GM18909 (cell line): ENCODE results near the gene ERBB3.
A peak's percentile ranks its signal among the peaks of the same experiment; 100 is the strongest.
"Not testable (repeated sequence)": the region's sequence is repeated elsewhere in the genome, so short reads cannot be mapped to it uniquely, and the experiment has no call there.

ENCODE experiments used
- ATAC-seq: cut with Tn5 transposase; IDR thresholded peaks from one replicate; pipeline ENCODE4 v1.9.1; 2021; ENCODE audit warnings: mild to moderate bottlenecking; ENCODE audit not compliant: unreplicated experiment, poor library complexity

Gene ERBB3

DNA sequence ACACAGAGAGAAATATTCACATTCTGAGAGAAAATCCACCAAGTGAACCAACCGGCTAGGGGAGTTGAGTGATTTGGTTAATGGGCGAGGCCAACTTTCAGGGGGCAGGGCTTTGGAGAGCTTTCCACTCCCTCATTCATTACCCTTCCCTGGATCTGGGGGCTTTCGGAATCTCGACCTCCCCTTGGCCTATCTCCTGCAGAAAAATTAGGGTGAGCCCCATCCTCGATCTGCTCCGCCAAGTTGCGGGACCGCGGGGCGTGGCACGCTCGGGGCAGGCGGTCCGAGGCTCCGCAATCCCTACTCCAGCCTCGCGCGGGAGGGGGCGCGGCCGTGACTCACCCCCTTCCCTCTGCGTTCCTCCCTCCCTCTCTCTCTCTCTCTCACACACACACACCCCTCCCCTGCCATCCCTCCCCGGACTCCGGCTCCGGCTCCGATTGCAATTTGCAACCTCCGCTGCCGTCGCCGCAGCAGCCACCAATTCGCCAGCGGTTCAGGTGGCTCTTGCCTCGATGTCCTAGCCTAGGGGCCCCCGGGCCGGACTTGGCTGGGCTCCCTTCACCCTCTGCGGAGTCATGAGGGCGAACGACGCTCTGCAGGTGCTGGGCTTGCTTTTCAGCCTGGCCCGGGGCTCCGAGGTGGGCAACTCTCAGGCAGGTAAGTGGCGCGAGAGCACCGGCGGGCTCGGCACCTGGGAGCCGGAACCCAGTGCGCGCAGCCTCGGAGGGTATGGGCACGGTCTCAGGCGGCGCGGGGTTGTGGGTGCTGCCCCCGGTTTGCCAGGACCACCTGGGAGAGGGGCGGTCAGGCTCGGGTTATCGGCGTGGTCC is at the start of gene ERBB3:
Gene ERBB3 (plus strand): TSS at position 443 of the 833 bp plus-strand sequence. CDS start 136 bp downstream, at position 579.
- ATAC-seq: peak; percentile 30

DNA sequence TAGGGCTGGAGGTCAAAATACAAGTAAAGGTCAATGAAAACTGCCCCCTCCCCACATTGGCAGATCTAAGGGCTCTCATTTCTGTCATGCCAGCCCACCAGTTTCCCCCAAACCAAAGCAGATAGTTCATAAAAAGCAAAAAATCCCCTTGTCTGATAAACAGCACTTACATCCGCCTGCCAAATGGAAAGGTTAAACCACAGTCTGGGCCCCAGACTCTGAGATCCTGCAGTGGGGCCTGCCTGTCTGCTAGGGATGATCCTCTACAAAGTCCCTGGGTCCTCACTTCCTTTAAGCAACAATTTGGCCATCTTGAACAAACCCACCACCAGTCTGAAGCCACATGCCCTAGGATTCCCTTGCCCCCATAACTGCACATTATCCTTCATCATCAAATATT is 48.0 kb upstream of the ERBB3 start:
- no peak for ATAC-seq

DNA sequence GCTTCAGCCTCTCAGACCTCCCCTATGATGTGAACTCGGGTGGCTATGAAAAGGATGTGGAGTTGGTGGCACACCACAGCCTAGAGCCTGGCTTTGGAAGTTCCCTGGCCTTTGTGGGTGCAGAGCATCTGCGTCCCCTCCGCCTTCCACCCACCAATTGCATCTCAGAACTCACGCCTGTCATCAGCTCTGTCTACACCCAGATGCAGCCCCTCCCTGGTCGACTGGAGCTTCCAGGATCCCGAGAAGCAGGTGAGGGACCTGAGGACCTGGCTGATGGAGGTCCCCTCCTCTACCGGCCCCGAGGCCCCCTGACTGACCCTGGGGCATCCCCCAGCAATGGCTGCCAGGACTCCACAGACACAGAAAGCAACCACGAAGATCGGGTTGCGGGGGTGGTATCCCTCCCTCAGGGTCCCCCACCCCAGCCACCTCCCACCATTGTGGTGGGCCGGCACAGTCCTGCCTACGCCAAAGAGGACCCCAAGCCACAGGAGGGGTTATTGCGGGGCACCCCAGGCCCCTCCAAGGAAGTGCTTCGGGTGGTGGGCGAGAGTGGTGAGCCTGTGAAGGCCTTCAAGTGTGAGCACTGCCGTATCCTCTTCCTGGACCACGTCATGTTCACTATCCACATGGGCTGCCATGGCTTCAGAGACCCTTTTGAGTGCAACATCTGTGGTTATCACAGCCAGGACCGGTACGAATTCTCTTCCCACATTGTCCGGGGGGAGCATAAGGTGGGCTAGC is 45.2 kb upstream of the ERBB3 start:
- no peak for ATAC-seq

DNA sequence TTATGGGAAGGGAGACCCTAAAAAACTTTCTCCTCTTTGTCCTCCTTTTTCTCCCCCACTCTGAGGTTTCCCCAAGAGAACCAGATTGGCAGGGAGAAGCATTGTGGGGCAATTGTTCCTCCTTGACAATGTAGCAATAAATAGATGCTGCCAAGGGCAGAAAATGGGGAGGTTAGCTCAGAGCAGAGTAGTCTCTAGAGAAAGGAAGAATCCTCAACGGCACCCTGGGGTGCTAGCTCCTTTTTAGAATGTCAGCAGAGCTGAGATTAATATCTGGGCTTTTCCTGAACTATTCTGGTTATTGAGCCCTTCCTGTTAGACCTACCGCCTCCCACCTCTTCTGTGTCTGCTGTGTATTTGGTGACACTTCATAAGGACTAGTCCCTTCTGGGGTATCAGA is 42.8 kb upstream of the ERBB3 start:
- no peak for ATAC-seq

DNA sequence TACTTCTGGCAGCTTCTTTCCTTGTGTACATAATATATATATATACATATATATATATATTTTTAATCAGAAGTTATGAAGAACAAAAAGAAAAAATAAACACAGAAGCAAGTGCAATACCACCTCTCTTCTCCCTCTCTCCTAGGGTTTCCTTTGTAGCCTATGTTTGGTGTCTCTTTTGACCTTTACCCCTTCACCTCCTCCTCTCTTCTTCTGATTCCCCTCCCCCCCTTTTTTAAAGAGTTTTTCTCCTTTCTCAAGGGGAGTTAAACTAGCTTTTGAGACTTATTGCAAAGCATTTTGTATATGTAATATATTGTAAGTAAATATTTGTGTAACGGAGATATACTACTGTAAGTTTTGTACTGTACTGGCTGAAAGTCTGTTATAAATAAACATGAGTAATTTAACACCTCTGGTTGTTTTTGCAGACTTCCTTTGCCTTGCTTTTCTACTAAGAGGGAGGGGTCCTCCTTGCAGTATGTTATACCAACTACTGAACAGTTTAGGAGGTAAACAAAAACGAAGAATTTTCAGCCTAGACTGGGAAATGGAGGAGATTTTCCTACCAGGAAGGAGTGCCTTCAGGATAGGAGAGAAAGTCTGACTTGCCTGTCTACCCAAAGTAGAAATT is 41.8 kb upstream of the ERBB3 start:
- no peak for ATAC-seq

DNA sequence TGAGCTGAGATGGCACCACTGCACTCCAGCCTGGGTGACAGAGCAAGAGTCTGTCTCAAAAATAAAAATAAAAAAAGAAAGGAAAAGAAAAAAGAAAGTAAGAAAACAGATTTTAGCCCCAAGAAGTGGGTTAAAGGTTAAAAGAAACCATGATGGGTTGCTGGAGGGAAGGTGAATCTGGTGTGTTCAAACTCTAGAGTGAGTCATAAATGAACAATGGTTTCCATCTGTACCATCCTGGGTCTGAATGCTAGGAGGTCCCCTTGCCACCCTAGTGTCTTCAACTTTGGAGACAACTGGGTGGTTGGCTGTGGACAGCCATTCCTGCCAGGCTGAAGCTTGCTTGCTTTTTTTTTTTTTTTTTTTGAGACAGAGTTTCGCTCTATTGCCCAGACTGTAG is 39.8 kb upstream of the ERBB3 start:
- ATAC-seq: no peak

DNA sequence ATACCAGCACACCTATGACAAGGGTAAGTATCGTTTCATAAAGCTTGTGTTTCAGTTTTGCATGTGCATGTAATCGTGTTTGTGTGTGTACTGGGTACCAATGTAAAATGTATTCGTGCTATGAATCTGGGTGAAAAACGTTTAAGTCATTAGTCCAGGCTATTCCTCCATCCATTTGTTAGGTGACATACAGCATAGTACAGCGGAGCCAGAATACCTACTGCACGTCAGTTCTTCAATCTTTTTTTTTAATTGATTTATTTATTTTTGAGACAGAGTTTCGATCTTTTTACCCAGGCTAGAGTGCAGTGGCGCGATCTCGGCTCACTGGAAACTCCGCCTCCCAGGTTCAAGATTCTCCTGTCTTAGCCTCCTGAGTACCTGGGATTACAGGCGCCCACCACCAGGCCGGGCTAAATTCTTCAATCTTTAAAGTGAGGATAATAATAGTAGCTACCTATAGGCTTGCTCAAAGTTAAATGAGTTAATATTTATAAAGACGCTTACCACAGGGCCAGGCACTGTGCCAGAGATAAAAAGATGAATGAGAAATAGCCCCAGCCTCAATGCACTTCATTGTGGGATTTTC is 38.9 kb upstream of the ERBB3 start:
- no peak for ATAC-seq

DNA sequence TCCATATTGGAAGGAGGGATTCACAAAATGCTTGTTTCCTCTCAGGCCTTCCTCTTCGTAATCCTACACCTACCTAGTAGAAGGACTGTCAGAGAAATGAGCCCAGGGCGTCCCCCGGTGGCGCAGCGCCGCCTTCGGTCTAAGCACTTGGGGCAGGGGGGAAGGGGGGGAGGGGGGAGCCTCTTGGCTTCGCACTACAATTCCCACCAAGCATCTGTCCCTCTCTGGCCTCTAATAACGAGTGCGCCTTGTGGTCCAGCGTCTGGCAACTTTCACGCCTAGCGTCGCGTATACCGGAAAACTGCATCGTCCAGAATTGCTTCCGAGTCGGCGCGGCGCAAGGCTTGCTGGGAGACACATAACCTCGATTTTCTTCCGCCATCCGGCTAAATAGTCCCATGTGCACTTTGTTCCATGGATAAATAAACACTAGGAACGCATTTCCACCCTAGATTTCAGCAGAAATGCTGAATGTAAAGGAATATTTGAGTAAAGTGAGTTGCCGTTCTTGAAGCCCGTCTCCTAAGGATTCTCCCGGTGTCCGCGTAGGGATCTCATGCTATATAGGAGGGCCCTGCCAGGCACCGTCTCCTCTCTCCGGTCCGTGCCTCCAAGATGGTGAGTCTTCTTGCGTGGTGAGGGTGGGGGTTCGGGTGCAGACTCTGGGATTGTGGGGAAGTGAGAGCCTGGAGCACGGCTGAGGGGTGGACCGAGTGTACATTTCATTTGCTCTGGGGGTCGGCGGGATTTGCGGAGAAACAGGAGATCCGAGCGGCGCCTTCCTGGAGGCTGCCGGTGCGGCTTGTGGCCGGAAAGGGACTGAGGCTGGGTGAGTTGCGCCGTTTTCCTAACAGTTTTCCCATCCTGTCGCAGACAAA is 38.2 kb upstream of the ERBB3 start, which contains the start of gene RPS26:
Gene RPS26 (plus strand): TSS at position 367 of the 878 bp plus-strand sequence. CDS start 249 bp downstream, at position 616.
- ATAC-seq: peak; percentile 94

DNA sequence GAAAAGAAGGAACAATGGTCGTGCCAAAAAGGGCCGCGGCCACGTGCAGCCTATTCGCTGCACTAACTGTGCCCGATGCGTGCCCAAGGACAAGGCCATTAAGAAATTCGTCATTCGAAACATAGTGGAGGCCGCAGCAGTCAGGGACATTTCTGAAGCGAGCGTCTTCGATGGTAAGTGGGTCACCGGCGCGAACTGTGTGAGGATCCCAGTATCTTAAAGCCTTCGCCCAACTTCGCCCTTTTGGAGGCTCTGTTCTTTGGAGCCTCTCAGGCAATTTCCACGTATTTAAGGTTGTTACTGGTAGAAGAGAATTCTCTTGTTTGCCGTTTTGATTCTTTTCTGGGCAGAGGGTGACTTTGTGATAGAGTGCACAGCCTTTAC is 37.5 kb upstream of the ERBB3 start:
- not testable (repeated sequence) for ATAC-seq

DNA sequence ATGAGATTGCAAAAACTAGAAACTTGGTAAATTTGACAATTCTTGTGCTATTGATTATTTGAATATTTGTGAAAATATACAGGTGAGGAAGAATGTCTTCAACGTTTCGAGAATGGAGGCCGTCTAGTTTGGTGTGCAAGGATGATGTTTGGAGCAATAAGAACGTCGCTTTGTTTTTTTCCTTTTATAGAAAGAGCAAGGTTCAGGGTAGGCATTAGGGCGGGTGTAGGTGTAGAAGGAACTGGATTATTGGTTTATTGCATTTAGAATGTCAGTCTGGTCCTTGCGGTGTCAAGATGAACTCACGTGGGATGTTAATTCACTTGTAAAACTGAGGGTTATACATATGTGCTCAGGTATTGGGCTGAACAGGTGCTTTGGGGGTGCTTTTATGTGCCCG is 37.1 kb upstream of the ERBB3 start:
- no peak for ATAC-seq

DNA sequence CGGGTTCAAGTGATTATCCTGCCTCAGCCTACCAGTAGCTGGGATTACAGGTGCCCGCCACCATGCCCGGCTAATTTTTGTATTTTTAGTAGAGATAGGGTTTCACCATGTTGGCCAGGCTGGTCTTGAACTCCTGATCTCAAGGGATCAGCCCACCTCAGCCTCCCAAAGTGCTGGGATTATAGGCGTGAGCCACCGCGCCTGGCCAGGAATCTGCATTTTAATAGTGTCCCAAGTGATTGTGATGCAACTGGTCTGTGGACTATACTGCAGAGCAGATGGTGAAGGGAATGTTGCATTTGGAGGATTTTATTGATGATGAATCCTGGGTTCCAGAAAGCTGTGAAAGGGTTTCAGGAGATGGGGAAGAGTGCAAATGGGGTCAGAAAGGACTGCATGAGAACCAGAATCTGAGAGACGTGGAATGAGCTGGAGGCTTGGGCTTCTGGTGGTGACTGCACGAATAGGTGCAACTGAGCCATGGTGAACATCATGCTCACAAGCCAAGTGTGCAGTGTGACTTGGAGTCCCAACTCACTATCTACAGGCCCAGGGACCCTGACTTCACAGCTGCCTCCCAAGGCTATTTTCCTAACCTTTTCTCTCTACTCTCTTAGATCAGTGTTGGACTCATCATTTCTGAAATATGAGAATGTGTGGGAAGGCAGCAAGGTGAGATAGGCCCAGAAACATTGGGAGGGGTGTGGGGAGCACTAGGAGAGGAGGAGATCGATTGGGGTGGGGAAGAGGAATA is 33.8 kb upstream of the ERBB3 start:
- ATAC-seq: no peak

DNA sequence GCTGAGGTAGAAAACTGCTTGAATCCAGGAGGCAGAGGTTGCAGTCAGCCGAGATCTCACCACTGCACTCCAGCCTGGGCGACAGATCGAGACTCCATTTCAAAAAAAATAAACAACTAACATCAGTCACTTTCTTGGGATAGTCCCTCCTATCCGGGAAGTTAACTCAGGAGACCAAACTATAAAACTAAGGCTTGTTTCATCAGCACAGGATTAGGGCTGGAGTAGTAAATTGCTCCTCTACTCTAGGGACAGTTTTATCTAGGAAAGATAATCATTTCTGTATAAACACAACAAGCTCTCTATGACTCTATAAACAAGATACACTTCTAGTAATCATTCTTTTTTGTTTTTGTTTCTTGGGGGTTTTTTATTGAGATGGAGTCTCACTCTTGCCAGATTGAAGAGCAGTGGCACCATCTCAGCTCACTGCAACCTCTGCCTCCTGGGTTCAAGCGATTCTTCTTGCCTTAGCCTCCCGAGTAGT is 26.5 kb upstream of the ERBB3 start:
- no peak for ATAC-seq

DNA sequence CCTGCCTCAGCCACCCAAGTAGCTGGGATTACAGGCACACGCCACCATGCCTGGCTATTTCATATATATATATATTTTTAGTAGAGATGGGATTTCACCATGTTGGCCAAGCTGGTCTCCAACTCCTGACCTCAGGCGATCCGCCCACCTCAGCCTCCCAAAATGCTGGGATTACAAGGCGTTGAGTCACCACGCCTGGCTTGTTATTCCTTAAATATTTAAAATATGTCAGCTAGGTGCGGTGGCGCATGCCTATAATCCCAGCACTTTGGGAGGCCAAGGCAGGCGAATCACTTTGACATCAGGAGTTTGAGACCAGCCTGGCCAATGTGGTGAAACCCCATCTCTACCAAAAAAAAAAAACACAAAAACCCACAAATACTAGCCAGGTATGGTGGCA is 20.0 kb upstream of the ERBB3 start:
- not testable (repeated sequence) for ATAC-seq

DNA sequence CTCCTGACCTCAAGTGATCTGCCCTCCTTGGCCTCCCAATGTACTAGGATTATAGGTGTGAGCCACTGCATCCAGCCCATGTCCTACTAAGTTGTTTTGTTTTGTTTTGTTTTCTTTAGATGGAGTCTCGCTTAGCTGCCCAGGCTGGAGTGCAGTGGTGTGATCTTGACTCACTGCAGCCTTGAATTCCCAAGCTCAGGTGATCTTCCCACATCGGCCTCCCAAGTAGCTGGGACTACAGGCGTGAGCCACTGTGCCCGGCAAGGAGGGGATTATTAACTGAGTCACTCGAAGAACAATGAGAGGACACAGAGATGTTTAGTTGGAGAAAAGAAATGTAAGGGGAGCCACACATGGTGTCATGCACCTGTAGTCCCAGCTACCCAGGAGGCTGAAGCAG is 18.0 kb upstream of the ERBB3 start:
- no peak for ATAC-seq

DNA sequence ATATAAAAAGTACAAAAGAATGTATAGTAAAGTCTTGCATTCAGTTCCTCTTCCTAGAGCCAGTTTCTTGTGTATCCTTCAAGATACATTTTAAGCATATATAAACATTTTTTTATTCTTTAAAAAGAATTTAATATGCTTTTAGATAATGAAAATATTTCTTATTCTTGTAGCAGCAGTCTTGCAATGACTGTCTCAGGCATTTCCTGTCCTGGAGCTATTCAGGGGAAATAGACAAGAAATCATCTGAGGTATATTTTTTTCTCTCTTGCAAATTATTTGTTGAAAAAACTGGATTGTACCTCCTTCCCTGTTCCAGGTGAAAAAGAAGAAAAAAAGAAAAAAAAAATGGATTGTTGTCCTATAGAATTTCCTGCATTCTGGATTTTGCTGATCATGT is 17.0 kb upstream of the ERBB3 start:
- ATAC-seq: no peak

DNA sequence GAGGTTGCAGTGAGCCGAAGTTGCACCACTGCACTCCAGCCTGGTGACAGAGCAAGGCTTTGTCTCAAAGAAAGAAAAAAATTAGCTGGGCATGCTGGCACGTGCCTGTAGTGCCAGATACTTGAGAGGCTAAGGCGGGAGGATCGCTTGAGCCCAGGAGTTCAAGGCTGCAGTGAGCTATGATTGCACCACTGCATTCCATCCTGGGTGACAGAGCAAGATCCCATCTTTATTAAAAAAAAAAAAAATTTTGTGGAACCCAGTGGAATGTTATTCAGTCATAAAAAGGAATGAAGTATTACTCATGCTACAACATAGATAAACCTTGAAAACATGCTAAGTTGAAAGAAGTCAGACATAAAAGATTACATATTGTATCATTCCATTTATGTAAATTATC is 8.3 kb upstream of the ERBB3 start:
- no peak for ATAC-seq

DNA sequence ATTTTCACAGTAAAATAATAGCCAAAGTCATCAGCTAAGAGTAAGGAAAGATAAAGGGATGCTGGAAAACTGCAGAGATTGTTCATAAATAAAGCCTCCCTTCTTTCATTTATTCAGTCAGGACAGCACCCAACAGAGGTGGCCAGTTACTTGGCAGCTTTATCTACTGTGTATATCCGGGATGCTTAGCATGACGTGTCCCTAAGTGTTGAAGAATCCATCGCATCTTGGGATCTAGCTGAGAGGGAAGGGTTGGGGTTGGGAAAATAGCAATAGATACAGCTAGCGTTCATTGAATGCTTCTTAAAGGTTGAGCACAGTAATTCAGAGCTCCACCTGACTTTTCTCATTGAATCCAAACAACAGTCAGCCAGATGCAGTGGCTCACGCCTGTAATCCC is 5.6 kb upstream of the ERBB3 start:
- ATAC-seq: no peak

DNA sequence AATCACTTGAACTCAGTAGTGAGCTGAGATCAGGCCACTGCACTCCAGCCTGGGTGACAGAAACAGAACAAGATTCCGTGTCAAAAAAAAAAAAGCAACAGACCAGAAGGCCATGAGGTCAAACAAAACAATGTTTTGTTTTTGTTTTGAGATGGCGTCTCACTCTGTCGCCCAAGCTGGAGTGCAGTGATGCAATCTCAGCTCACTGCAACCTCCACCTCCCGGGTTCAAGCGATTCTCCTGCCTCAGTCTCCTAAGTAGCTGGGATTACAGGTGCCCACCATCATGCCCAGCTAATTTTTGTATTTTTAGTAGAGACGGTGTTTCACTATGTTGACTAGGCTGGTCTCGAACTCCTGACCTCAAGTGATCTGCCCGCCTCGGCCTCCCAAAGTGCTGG is 2.0 kb upstream of the ERBB3 start:
- ATAC-seq: not testable (repeated sequence)

DNA sequence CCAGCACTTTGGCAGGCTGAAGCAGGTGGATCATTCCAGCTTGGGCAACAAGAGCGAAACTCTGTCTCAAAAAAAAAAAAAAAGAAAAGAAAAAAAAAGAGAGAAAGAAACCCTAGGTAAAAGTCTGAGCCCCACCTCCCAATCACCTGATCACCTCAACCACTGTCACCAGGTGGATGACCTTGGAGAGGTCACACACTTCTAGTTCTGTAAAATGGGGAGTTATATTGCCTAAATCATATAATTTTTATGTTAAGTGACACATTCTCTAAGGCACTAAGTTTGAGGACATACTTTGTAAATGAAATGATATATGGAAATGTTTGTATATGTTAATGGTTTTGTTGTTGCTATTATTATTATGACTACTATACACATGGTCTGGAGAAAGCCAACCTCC is 1.5 kb upstream of the ERBB3 start:
- ATAC-seq: no peak
